NB4 (cell line): ENCODE measurements around the gene STAU1.
A peak's percentile ranks its signal among the peaks of the same experiment; 100 is the strongest.
"Not testable (repeated sequence)": the region's sequence is repeated elsewhere in the genome, so short reads cannot be mapped to it uniquely, and the experiment has no call there.

ENCODE experiments used
- DNase-seq: peaks from one replicate; pipeline ENCODE4 v3.0.0; 2010; ENCODE audit warnings: low read depth
- H3K4me3 ChIP-seq: one replicate; pipeline ENCODE4 v1.5.1; 2011; ENCODE audit warnings: mild to moderate bottlenecking, low read depth, low read length, moderate library complexity
- CTCF ChIP-seq: IDR thresholded peaks from one replicate; pipeline ENCODE4 v1.5.1; 2012; ENCODE audit warnings: low read depth, low read length
- MAX ChIP-seq: IDR thresholded peaks from 2 replicates; pipeline ENCODE4 v1.6.1; 2011; ENCODE audit warnings: low read depth, low read length
- MYC ChIP-seq: IDR thresholded peaks from 2 replicates; pipeline ENCODE4 v1.6.1; 2011; ENCODE audit warnings: low read depth, low read length
- POLR2A ChIP-seq: IDR thresholded peaks from 2 replicates; pipeline ENCODE4 v1.6.1; 2011; ENCODE audit warnings: mild to moderate bottlenecking; ENCODE audit not compliant: insufficient read length; ENCODE audit errors: extremely low read depth

The STAU1 gene

DNA sequence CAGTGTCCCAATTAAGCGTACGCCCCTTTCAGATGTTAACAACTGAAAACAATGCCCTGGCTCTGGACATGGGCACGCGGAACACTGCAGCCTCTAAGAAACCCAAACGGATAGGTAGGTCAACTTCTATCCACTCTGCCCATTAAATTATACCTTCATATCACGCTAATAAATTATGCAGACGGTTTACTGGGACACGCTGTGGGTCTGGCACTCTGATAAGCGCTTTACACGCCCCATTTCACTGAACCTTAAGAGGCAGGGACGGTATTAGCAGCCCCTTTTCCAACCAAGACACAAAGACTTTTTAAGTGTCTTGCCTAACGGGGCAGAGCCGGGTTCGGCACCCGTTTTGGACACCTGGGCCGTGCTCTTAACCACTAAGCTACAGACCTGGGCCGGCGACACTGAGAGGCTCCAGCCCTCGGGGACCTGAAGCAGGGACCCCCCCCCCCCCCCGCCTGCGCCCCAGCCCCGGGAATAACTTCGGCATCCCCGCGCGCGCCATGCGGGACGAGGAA lies 744 bp downstream of the STAU1 start:
- no peak for TF ChIP-seq CTCF
- TF ChIP-seq MYC: no peak
- TF ChIP-seq MAX: peak; percentile 23; the same call in 1 of the 2 replicates
- no peak for TF ChIP-seq POLR2A
- DNase-seq: peak; percentile 47
- H3K4me3 ChIP-seq: peak overlapping the region; percentile 84

DNA sequence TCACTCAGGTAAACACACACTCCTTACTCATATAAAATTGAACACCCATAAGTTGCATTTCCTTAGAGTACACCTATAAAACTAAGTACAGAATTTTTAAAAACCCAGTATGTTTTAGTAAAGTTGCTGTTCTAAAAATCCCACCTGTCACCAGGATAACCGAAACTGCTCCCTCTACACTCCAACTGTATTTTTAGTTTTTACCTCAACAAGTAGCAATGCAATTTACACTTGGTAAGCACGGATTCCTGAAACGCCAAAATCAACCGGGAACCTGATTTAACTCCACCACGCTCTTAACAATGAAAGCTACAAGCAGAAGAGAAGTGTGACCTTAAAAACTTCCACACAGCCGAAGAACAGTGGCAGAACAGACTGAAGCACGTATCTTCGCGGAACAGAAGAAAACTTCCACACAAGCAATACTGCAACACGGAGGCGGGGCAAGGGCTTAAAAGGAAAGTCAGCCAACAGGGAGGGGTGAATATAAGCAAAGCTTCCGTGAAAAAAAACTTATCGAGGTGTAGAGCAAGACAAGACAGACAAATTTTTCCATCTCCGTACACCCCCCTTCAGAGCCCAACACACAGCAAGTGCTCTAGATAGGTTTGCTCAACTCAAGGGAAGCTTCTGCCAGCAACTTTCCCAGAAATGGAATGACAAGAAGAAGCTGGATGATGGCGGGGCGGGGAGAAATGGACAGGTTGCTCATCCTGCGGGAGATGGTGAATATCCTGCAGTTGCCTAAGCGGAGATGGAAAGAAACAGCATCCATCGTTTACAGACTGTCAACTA lies 1.4 kb downstream of the STAU1 start:
- peak overlapping the region; percentile 84 for H3K4me3 ChIP-seq
- TF ChIP-seq MYC (no peak), POLR2A (no peak), CTCF (no peak), MAX (no peak)
- peak; percentile 77 for DNase-seq

DNA sequence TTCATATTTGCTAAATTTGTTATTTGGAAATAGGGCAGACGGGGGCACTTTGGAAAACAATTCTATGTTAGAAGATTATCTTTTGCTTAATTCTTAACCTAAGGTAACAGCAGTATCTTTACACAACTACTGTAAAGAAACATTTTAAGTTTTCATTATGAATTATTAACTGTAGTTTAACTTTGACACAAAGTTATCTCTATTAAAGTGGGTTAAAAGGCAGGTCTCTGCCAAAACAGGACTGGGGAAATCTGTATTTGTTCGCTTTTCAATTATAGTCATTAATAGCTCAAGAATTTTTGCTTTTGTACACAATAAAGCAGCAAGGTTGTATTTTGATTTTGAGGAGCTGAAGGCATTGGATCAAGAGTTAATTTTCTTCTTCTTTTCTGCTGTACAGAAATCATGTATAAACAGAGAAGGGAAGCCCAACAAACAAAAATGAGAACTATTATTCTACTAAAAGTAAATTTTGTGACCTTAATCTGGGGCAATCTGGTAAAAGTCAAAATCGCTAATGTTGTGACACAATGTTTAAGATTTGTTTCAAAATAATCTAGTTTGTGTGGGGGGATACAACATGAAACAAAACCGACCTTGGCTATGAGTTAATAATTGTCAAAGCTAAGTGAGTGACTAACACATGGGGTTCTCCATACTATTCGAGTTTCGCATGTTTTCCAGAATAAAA lies 2.9 kb downstream of the STAU1 start:
- peak overlapping the region; percentile 17 for H3K4me3 ChIP-seq
- TF ChIP-seq CTCF (no peak), MYC (no peak), POLR2A (no peak), MAX (no peak)
- DNase-seq: no peak

- TF ChIP-seq MYC (no peak), POLR2A (no peak), CTCF (no peak), MAX (no peak)
- no peak overlapping the region for H3K4me3 ChIP-seq
- no peak for DNase-seq
Measured at GRCh38 chr20:49184691-49185070, 3.5 kb downstream of the STAU1 start.

DNA sequence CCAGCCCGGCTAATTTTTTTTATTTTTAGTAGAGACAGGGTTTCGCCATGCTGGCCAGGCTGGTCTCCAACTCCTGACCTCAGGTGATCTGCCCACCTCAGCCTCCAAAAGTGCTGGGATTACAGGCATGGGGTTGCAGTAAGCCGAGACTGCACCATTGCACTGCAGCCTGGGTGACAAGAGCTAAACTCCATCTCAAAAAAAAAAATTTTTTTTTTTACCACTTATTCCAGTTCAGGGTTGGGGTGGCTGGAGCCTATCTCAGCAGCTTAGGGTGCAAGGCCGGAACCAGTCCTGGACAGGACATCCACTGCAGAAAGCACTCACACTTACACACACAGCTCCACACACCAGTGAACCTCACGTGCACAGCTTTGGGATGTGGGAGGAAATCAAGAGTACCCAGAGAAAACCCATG lies 4.0 kb downstream of the STAU1 start:
- DNase-seq, H3K4me3 ChIP-seq: not testable (repeated sequence)

- DNase-seq: no peak
- peak overlapping the region; percentile 7 for H3K4me3 ChIP-seq
- TF ChIP-seq POLR2A (no peak), CTCF (no peak), MYC (no peak), MAX (no peak)
Measured at GRCh38 chr20:49183444-49183843, 4.7 kb downstream of the STAU1 start.
